IMR-90 (cell line): ENCODE data around the gene PLA2G4D.

ENCODE experiments used
- BHLHE40 ChIP-seq: fragments of 150-350 bp; IDR thresholded peaks from 2 replicates; pipeline ENCODE4 v1.6.1; 2016; ENCODE audit warnings: mild to moderate bottlenecking, low read depth, low read length
- CTCF ChIP-seq: conservative IDR thresholded peaks from 2 replicates; pipeline ENCODE4 v1.5.1; 2012; ENCODE audit warnings: mild to moderate bottlenecking, low read depth, low read length, improper control_type of control experiment
- MXI1 ChIP-seq: IDR thresholded peaks from 2 replicates; pipeline ENCODE4 v1.6.1; 2012; ENCODE audit warnings: low read depth, mild to moderate bottlenecking, low read length, moderate library complexity, borderline replicate concordance
- RCOR1 ChIP-seq: IDR thresholded peaks from 2 replicates; pipeline ENCODE4 v1.6.1; 2012; ENCODE audit warnings: mild to moderate bottlenecking, low read length, improper control_type of control experiment; ENCODE audit not compliant: insufficient replicate concordance
- USF2 ChIP-seq: fragments of 150-350 bp; IDR thresholded peaks from 2 replicates; pipeline ENCODE4 v1.6.1; 2017; ENCODE audit warnings: mild to moderate bottlenecking, antibody characterized with exemption, low read length, low read depth

- TF ChIP-seq CTCF, result no peak
- no peak for TF ChIP-seq MXI1
- no peak for TF ChIP-seq RCOR1
- no peak for TF ChIP-seq USF2
- no peak for TF ChIP-seq BHLHE40
Observed at GRCh38 chr15:42033214-42033873, 61.0 kb downstream of the PLA2G4D start.
